MM.1S (cell line): Measurements from ENCODE around the gene MPRIP.

ENCODE experiments used
- CTCF ChIP-seq: fragments of 300-600 bp; sonication (generic); IDR thresholded peaks from 2 replicates; pipeline ENCODE4 v1.5.1; 2016; ENCODE audit warnings: antibody characterized with exemption, low read length, mixed read lengths
- EZH2 ChIP-seq: fragments of 300-600 bp; sonication (generic); optimal IDR thresholded peaks from 2 replicates; pipeline ENCODE3; 2017; ENCODE audit warnings: low read depth, mild to moderate bottlenecking, antibody characterized with exemption, low read length, mixed read lengths

GRCh38 chr17:17186051-17186450 lies 143.8 kb downstream of the MPRIP start:
- TF ChIP-seq CTCF (no peak), EZH2 (no peak)
